HG03060 (cell line): ENCODE results near the gene CASP12.

Experiments used
- ATAC-seq: cut with Tn5 transposase; IDR thresholded peaks from one replicate; pipeline ENCODE4 v1.9.1; 2021; ENCODE audit warnings: low read depth, moderate number of reproducible peaks; ENCODE audit not compliant: unreplicated experiment

Gene CASP12

GRCh38 chr11:104841185-104841584, 57.1 kb downstream of the CASP12 start:
- ATAC-seq: no peak

GRCh38 chr11:104837969-104838639, 60.2 kb downstream of the CASP12 start:
- ATAC-seq: no peak

GRCh38 chr11:104836691-104837090, 61.6 kb downstream of the CASP12 start:
- no peak for ATAC-seq
